T-helper 2 cell treated with Interferon-gamma antibody and Interleukin-4, amounts not matched to agents 5 μg/mL and 100 μg/mL, for 36 hours (primary cell): ENCODE measurements around the gene RPUSD3.
A peak's percentile ranks its signal among the peaks of the same experiment; 100 is the strongest.
"Not testable (repeated sequence)": the region's sequence is repeated elsewhere in the genome, so short reads cannot be mapped to it uniquely, and the experiment has no call there.

Experiments
- DNase-seq: peaks from one replicate; pipeline ENCODE4 v3.0.0; 2021; ENCODE audit warnings: low spot score
- H3K27ac Mint-ChIP-seq: one replicate; pipeline ENCODE4 v1.8.0; 2021; ENCODE audit warnings: mild to moderate bottlenecking, mixed read lengths
- H3K27me3 Mint-ChIP-seq: one replicate; pipeline ENCODE4 v1.8.0; 2021; ENCODE audit warnings: low read depth, mixed read lengths
- H3K36me3 Mint-ChIP-seq: one replicate; pipeline ENCODE4 v1.8.0; 2021; ENCODE audit warnings: low read depth, mixed read lengths
- H3K4me1 Mint-ChIP-seq: one replicate; pipeline ENCODE4 v1.8.0; 2021; ENCODE audit warnings: low read depth, mixed read lengths
- H3K4me3 Mint-ChIP-seq: one replicate; pipeline ENCODE4 v1.8.0; 2022; ENCODE audit warnings: mild to moderate bottlenecking, moderate library complexity, mixed read lengths
- H3K9me3 Mint-ChIP-seq: one replicate; pipeline ENCODE4 v1.8.0; 2021; ENCODE audit warnings: mixed read lengths

The RPUSD3 gene

GRCh38 chr3:9876991-9877390 lies 33.2 kb upstream of the RPUSD3 start:
- H3K9me3 Mint-ChIP-seq, result no peaks in the 10 kb centered on the region
- H3K4me1 Mint-ChIP-seq, result no peaks in the 10 kb centered on the region
- no peaks in the 10 kb centered on the region for H3K36me3 Mint-ChIP-seq
- no peak overlapping the region for H3K4me3 Mint-ChIP-seq
- no peaks in the 10 kb centered on the region for H3K27me3 Mint-ChIP-seq
- DNase-seq, result no peak
- H3K27ac Mint-ChIP-seq, result no peak overlapping the region

- not testable (repeated sequence) for H3K4me1 Mint-ChIP-seq, H3K9me3 Mint-ChIP-seq, H3K27ac Mint-ChIP-seq, H3K36me3 Mint-ChIP-seq, DNase-seq, H3K27me3 Mint-ChIP-seq, H3K4me3 Mint-ChIP-seq
These were observed 32.4 kb upstream of the RPUSD3 start for GRCh38 chr3:9876255-9876654.

- Mint-ChIP-seq H3K27me3 (no peaks in the 10 kb centered on the region), H3K36me3 (no peaks in the 10 kb centered on the region), H3K9me3 (no peaks in the 10 kb centered on the region), H3K4me3 (no peak overlapping the region), H3K27ac (no peak overlapping the region), H3K4me1 (no peaks in the 10 kb centered on the region)
- DNase-seq, result no peak
These were observed 31.6 kb upstream of the RPUSD3 start for GRCh38 chr3:9875448-9875847.

DNA sequence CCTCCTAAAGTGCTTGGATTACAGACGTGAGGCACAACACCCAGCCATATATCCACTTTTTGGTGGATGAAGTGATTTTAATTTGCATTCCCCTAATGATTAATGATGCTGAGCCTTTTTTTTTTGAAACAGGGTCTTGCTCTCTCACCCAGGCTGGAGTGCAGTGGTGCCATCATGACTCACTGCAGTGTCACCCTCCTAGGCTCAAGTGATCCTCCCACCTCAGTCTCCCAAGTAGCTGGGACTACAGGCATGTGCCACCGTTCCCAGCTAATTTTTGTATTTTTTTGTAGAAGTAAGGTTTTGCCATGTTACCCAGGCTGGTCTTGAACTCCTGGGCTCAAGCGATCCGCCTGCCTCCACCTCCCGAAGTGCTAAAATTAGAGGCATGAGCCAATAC lies 28.3 kb upstream of the RPUSD3 start:
- H3K4me3 Mint-ChIP-seq, H3K27me3 Mint-ChIP-seq, H3K9me3 Mint-ChIP-seq, H3K27ac Mint-ChIP-seq, H3K36me3 Mint-ChIP-seq, DNase-seq, H3K4me1 Mint-ChIP-seq: not testable (repeated sequence)

- H3K4me3 Mint-ChIP-seq, result no peak overlapping the region
- no peak for DNase-seq
- peaks cover 2% of the 10 kb centered on the region for H3K27me3 Mint-ChIP-seq
- H3K36me3 Mint-ChIP-seq, result no peaks in the 10 kb centered on the region
- no peak overlapping the region for H3K27ac Mint-ChIP-seq
- H3K9me3 Mint-ChIP-seq, result no peaks in the 10 kb centered on the region
- no peaks in the 10 kb centered on the region for H3K4me1 Mint-ChIP-seq
These were observed 27.2 kb upstream of the RPUSD3 start for GRCh38 chr3:9870978-9871377.

GRCh38 chr3:9869955-9870354 lies 26.1 kb upstream of the RPUSD3 start:
- DNase-seq, result no peak
- Mint-ChIP-seq H3K27me3 (peaks cover 2% of the 10 kb centered on the region), H3K9me3 (no peaks in the 10 kb centered on the region), H3K4me1 (no peaks in the 10 kb centered on the region), H3K36me3 (no peaks in the 10 kb centered on the region), H3K27ac (no peak overlapping the region), H3K4me3 (no peak overlapping the region)

- peaks cover 8% of the 10 kb centered on the region for H3K27me3 Mint-ChIP-seq
- H3K36me3 Mint-ChIP-seq, result no peaks in the 10 kb centered on the region
- DNase-seq, result no peak
- no peak overlapping the region for H3K4me3 Mint-ChIP-seq
- no peak overlapping the region for H3K27ac Mint-ChIP-seq
- no peaks in the 10 kb centered on the region for H3K4me1 Mint-ChIP-seq
- H3K9me3 Mint-ChIP-seq, result no peaks in the 10 kb centered on the region
These were observed 23.3 kb upstream of the RPUSD3 start for GRCh38 chr3:9867106-9867505.

DNA sequence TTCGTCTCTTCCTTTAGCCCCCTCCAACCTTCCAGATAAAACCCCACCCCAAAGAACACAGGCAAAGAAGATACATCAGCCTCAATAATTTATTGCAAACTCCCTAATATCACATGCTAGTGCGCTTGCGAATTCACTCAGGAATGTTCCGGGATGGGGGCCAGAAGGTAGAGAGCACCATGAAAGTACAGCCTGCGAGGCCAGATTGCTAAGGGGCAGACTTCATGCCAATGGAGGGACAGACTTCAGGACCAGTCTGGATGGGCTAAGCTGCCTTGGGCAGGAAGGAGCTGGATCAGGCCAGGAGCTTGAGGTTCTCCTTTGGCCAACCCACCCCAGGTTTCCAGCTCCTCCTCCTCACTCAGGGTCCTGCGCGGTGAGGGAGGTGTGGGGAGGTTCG lies 22.8 kb upstream of the RPUSD3 start:
- peaks cover 13% of the 10 kb centered on the region for H3K27me3 Mint-ChIP-seq
- no peaks in the 10 kb centered on the region for H3K9me3 Mint-ChIP-seq
- no peaks in the 10 kb centered on the region for H3K4me1 Mint-ChIP-seq
- DNase-seq, result no peak
- no peaks in the 10 kb centered on the region for H3K36me3 Mint-ChIP-seq
- no peak overlapping the region for H3K4me3 Mint-ChIP-seq
- no peak overlapping the region for H3K27ac Mint-ChIP-seq

DNA sequence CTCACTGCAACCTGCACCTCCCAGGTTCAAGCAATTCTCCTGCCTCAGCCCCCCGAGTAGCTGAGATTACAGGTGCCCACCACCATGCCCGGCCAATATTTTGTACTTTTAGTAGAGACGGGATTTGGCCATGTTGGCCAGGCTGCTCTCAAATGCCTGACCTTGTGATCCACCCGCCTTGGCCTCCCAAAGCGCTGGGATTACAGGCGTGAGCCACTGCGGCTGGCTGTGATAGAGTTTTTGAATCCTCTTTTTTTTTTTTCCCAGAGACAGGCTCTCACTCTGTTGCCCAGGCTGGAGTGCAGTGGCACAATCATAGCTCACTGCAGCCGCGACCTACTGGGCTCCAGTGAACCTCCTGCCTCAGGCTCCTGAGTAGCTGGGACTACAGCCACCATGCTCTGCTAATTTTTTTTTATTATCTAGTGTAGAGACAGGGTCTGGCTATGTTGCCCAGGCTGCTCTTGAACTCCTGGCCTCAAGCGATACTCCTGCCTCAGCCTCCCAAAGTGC lies 21.4 kb upstream of the RPUSD3 start:
- peaks cover 15% of the 10 kb centered on the region for H3K27me3 Mint-ChIP-seq
- not testable (repeated sequence) for H3K27ac Mint-ChIP-seq, H3K4me3 Mint-ChIP-seq, H3K4me1 Mint-ChIP-seq, H3K9me3 Mint-ChIP-seq, DNase-seq, H3K36me3 Mint-ChIP-seq

DNA sequence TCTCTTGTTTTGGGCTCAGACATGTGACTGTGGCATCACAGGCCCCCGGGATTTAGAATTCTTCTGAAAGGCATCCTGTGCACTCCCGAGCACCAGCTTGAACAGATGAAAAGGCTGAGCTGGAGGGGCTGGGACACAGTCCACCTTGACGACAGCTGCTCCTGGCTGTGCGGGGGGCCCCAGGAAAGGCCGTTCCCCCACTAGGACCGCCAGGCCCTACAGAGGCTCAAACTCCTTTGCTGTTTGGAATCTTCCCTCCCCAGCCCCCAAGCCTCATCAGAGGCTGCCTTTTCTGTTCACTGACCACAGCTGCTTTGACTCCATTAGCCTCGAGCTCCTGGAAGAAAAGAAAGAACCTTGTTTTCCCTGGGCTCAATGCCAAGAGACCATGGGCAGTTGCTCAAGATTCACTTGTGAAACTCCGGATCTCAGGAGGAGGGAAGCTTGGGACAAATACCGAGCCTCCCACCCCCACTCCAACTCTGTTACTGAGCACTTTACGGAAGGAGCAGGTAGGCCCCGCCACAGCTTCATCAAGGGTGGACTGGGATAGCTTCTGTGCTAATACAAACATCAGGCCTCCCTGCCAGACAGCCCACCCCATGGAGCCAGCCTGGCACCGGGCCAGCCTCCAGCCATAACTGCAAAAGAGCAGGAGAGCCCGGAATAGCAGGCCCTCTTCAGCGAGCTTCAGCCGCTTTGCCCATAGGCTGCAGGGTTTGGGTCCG lies 20.6 kb upstream of the RPUSD3 start:
- H3K27ac Mint-ChIP-seq, result no peak overlapping the region
- H3K36me3 Mint-ChIP-seq, result no peaks in the 10 kb centered on the region
- no peaks in the 10 kb centered on the region for H3K9me3 Mint-ChIP-seq
- no peaks in the 10 kb centered on the region for H3K4me1 Mint-ChIP-seq
- H3K4me3 Mint-ChIP-seq, result no peak overlapping the region
- no peak for DNase-seq
- H3K27me3 Mint-ChIP-seq, result peaks cover 12% of the 10 kb centered on the region

DNA sequence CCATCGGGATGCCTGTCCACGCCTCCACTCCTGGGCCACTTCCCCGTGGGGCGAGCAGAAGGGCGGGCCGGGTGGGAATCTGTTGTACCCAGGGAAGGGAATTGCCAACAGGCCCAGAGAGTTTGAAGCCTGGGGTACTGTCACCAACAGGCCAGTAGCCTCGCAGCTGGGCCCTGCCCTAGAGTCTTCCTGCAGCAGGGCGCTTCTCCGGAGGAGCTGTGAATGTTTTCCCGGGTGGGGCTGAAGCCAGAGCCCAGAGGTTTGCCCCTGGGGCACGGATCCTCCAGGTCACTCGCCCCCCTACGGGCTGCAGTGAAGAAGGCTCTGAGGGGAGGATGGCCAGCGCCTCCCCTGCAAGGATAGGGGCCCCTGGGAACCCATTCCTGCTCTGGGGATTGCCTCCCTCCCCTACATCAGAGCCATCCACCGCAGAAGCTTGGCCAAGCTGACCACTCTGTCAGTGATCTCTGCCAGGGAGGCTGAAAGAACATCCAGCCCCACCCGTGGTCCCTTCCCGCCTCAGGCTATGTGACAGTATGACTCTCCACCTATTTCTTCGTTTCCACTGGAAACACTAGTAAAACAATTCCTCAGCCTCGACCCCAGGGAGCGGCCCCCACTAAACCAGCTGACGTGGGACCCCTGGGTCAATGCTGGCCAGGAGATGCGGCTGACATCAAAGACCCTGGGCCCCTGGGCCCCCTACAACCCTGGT lies 19.4 kb upstream of the RPUSD3 start:
- Mint-ChIP-seq H3K27me3 (peaks cover 12% of the 10 kb centered on the region), H3K36me3 (no peaks in the 10 kb centered on the region), H3K4me3 (no peak overlapping the region), H3K27ac (no peak overlapping the region), H3K9me3 (no peaks in the 10 kb centered on the region), H3K4me1 (no peaks in the 10 kb centered on the region)
- DNase-seq, result no peak

DNA sequence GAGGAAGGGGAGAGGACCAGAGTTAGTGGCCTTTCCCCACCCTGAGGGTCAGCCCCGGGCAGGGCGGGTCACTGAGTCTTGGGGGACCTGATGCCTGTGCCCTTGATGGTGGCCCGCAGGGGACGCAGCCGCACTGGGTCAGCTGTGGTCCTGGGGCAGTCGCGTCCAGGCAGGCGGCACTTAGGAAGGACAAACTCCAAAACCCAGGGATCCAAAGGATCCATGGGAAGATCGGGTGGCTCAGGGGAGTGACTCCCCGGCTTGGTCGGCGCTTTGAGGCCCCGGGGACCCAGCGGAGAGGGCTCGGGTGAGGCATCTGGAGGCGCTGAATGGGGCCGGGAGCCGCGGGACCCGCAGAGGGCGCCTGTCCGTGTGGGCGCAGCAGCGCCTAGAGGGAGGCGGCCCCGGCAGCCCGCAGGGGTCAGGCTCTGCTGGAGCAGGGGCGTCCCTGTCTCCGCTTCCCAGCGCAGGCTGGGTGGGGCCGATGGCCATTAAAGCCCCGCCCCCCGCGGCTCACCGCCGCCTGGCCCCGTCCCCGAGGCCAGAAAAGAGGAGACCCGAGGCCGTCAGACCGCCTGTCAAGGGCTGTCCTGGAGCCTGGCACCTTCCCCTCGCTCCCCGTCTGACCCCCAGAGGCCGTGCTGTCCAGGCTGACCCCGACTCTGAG lies 18.7 kb upstream of the RPUSD3 start:
- H3K4me1 Mint-ChIP-seq, result no peaks in the 10 kb centered on the region
- no peak overlapping the region for H3K4me3 Mint-ChIP-seq
- DNase-seq, result peak; percentile 25
- H3K27me3 Mint-ChIP-seq, result peaks cover 12% of the 10 kb centered on the region
- H3K36me3 Mint-ChIP-seq, result no peaks in the 10 kb centered on the region
- no peaks in the 10 kb centered on the region for H3K9me3 Mint-ChIP-seq
- H3K27ac Mint-ChIP-seq, result no peak overlapping the region

DNA sequence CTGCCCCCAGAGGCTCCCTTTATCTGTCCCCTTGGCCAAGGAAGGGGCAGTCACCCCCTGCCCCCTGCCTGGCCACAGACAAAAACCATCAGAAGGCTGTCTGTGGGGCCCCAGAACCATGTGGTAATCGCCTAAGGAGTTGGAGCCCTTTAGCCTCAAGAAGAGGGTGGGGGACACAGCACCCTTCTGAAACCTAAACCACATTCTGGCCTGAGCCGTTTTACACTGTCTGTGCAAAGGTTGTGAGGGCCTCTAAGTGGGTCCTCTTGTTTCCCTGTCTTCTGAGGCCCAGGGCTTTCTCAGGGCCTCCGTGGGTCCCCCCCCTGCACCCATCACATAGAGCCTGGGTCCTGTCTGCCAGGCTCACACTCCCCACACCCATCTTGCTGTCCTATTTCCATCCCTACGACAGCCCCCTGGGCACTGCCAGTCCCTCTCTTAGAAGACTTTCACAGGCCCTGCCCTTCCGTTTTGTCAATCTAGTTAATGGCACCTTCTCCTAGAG lies 17.9 kb upstream of the RPUSD3 start:
- H3K36me3 Mint-ChIP-seq, result no peaks in the 10 kb centered on the region
- peaks cover 12% of the 10 kb centered on the region for H3K27me3 Mint-ChIP-seq
- H3K27ac Mint-ChIP-seq, result no peak overlapping the region
- no peaks in the 10 kb centered on the region for H3K4me1 Mint-ChIP-seq
- H3K4me3 Mint-ChIP-seq, result no peak overlapping the region
- H3K9me3 Mint-ChIP-seq, result no peaks in the 10 kb centered on the region
- no peak for DNase-seq

DNA sequence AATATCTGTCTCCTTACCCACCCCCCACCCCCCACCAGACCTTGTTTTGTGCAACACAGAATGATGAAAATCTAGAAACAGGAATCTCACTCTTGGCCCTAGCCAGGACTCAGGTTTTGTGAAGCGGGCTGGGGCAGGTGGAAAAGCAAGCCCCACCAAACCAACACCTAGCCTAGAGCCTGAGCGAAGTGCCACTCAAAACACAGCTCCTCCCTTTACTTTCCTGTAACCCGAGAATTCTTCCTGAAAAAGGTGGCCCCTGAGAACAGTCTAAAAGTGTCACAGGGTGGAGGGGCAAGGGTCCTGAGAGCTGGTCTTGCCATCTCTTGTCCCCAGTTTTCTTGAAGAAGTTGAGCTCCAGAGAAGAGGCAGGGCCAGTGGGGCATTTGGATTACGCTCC lies 17.4 kb upstream of the RPUSD3 start:
- Mint-ChIP-seq H3K4me3 (no peak overlapping the region), H3K27ac (no peak overlapping the region), H3K27me3 (peaks cover 12% of the 10 kb centered on the region), H3K4me1 (no peaks in the 10 kb centered on the region), H3K9me3 (no peaks in the 10 kb centered on the region), H3K36me3 (no peaks in the 10 kb centered on the region)
- no peak for DNase-seq
